Stimulated activated CD8-positive, alpha-beta memory T cell treated with anti-CD3 and anti-CD28 coated beads, Interleukin-7, amount 100 ng/mL, for 4 hours (primary cell): ENCODE results near the gene CCL22.
"Not testable (repeated sequence)": the region's sequence is repeated elsewhere in the genome, so short reads cannot be mapped to it uniquely, and the experiment has no call there.

Experiments
- DNase-seq, 2 donors: peaks; one replicate each; pipeline ENCODE4 v3.0.0-alpha.2; 2020; ENCODE audit warnings: low read depth in 2 of 2

Gene CCL22

GRCh38 chr16:57347858-57348257 is 10.7 kb upstream of the CCL22 start:
- DNase-seq, result no peak

DNA sequence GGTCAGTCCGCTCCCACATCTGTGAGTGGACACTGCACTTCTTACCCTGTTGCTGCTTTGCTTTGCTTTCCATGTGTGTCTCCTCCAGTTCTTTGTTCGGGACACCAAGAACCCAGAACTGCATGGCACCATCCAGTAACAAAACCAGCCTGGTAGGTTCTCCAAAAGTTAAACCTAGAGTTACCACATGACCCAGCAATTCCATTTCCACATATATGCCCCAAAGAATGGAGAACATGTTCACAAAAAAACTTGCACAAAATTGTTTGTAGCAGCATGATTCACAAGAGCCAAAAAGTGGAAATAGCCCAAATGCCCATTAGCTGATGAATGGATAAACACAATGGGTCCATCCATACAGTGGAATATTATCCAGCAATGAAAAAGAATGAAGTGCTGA is 10.3 kb upstream of the CCL22 start:
- DNase-seq, result no peak

DNA sequence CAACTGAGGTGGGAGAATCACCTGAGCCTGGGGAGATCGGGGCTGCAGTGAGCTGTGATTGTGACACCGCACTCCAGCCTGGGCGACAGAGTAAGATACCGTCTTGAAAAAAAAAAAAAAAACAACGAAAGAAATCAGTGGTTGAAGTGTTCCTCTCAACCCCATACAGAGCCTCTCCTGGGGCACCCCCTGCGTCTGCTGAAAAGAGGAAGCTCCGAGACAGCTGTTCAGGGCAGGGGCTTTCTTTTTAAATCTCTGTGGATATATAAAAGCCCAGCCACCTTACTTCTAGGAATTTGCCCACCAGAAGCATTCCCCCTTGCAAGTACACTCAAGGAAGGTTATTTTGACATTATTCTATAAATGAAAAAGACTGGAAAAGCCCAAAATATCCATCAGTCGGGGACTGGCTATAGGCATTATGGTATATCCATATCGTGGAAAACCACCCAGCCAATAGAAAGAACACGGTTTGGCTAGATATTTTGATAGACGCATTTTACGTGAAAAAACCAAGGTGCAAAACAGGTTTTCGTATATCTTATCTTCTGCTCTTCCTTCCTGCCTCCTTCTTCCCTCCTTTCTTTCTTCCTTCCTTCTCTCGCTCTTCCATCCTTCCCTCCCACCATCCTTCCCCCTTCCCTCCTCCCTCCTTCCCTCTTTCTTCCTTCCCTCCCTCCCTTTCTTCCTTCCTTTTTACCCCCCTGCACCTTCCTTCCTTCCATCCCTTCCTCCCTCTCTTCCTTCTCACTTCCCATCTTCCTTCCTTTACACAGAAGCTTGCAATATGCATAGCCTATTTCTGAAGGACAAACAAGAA is 9.2 kb upstream of the CCL22 start:
- no peak for DNase-seq

- DNase-seq, result no peak
Measured at GRCh38 chr16:57352636-57353047, 5.9 kb upstream of the CCL22 start.

DNA sequence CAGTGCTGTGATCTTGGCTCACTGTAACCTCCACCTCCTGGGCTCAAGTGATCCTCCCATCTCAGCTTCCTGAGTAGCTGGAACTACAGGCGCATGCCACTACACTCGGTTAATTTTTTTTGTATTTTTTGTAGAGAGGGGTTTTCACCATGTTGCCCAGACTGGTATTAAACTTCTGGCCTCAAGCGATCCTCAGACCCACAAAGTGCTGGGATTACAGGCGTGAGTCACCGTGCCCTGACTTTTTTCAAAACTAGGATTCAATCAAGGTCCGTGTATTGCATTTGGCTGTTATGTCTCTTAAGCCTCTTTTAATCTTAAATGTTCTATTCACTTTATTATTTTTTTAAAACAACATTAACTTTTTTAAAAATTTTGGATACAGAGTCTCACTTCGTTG is 4.3 kb upstream of the CCL22 start:
- DNase-seq, result no peak

GRCh38 chr16:57355898-57356414 is 2.6 kb upstream of the CCL22 start:
- no peak for DNase-seq

DNA sequence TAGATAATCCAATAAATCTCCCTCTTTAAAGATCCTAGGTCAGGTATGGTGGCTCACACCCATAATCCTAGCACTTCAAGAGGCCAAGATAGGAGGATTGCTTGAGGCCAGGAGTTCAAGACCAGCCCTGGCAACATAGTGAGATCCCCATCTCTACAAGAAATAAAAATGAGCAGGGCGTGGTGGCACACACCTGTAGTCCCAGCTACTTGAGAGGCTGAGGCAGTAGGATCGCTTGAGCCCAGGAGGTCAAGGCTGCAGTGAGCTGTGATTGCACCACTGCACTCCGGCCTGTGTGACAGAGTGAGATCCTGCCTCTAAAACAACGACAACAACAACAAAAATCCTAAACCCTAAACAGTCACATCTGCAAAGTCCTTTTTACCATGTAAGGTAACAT is 2.0 kb upstream of the CCL22 start:
- DNase-seq, result no peak

DNA sequence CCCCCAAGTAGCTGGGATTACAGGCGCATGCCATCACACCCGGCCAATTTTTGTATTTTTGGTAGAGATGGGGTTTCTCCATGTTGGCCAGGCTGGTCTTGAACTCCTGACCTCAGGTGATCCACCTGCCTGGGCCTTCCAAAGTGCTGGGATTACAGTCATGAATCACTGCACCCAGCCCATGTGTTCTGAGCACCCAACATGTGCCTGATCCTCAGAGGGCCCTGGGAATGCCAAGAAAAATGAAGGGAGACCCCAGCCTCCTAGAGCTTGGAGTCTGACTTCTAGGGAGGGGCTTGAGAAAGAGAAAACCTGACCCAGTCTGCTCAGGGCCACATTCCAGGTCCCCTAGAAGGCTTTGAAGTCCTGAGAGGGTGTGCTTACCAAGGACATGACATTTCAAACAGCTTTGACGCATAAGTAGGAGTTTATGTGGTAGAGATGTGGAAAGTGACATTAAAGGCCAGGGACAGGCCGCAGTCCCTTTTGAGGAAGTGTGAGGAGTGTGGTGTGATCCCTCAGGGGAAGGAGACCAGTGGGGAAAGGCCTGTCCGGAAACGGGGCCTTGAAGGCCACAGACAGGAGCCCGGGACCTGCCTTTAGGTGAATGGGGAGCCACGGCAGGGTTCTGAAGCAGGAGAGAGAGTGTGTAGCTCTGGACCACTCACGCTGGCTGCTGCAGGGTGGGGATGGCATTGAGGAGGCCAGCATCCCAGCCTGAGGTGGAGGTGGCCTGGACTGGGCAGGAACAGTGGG is 1.1 kb upstream of the CCL22 start:
- no peak for DNase-seq

GRCh38 chr16:57358086-57358420 is 530 bp upstream of the CCL22 start:
- DNase-seq, result no peak

- no peak for DNase-seq
Measured at GRCh38 chr16:57360321-57360935, 1.8 kb downstream of the CCL22 start.

GRCh38 chr16:57361404-57361803 is 2.8 kb downstream of the CCL22 start:
- DNase-seq, result no peak

GRCh38 chr16:57364143-57364542 is 5.6 kb downstream of the CCL22 start:
- DNase-seq, result no peak

DNA sequence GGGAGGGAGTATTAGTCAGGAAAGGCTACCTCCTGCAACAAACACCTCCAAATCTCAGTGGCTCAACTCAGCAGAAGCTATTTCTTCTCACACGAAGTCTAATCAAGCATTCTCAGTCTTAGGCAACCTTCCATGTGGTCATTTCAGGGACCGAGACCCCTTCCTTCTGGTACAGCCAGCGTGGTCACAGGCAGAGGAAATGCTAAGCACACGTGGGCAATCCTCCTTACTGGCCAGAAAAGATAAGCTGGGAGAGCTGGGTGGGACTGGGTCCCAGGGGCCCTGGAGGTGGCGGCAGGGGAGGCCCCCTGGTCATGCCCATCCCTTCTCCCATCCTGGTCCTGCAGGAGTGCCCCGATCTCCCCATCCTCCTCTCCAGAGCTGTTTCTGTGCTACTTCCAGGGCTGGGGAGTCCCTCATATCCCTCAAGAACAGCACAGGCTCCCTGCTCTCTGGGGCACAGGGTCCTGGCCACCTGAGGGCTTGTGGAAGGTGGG is 8.0 kb downstream of the CCL22 start:
- DNase-seq, result no peak

- no peak for DNase-seq
Measured at GRCh38 chr16:57367116-57367752, 8.7 kb downstream of the CCL22 start.

- DNase-seq, result no peak
Measured at GRCh38 chr16:57371494-57372371, 13.2 kb downstream of the CCL22 start.

- DNase-seq, result no peak
Measured at GRCh38 chr16:57372372-57373116, 14.0 kb downstream of the CCL22 start, which contains the start of gene CX3CL1. TSS of gene CX3CL1 (plus strand) at chr16:57372490. CDS start at chr16:57372569, 79 bp downstream.

DNA sequence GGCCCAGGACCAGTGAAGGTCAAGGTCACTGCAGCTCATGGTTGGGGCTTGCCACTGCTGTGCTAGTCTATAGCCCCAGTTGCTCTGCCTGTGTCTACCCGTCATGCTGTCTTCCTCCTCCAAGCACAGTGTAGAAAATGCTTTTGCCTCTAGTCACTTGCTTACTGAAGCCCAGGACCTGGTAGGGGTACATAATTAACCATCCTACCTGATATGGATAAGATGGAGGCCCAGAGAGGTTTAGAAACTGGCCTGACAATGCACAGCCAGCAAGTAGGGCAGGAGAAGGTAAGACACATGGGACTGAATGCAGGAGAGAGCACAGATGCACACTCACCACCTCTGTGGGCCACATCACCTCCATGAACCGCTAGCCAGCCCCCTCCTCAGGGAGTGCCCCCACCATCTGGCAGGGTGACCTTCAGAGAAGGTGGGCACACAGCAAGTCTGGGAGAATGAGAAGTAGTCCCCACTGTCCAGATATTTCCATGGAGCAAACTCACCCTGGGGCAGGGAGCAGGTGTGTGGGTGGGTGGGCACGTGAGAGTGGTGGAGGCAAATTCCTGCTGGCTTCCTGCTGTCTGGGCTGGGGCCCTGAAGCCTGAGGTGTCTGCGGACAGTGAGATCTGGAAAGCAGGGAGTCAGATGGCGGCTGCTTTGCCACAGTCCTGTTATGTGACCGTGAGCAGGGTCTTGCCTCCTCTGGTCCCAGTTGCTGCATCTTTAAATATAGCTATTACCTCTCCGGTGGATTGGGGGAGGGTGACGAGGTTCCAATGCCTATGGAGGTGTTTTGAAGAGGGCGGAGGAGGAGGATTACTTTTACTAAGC is 14.7 kb downstream of the CCL22 start:
- no peak for DNase-seq

- no peak for DNase-seq
Measured at GRCh38 chr16:57374067-57374534, 15.5 kb downstream of the CCL22 start.

GRCh38 chr16:57374925-57375465 is 16.4 kb downstream of the CCL22 start:
- DNase-seq, result not testable (repeated sequence)
